ENCODE data around the gene SLC28A1. TPM values are rescaled to one million over a fixed set of nuclear protein-coding genes. Genes with fewer than 3 reads are reported as not detected.
"Not testable (repeated sequence)": the region's sequence is repeated elsewhere in the genome, so short reads cannot be mapped to it uniquely, and the experiment has no call there.

Gene SLC28A1
- total RNA-seq, 1 experiment from 2014 or later, result not detected

- DNase-seq (ENCODE audit: low spot score), result no peak
Measured at GRCh38 chr15:84969257-84969656, 84.8 kb downstream of the SLC28A1 start.

GRCh38 chr15:84970843-84971242 is 86.4 kb downstream of the SLC28A1 start:
- DNase-seq (ENCODE audit: low spot score), result no peak

- no peak for DNase-seq (ENCODE audit: low spot score)
Measured at GRCh38 chr15:84973492-84974460, 89.3 kb downstream of the SLC28A1 start.

- DNase-seq (ENCODE audit: low spot score), result no peak
Measured at GRCh38 chr15:84975871-84976351, 91.4 kb downstream of the SLC28A1 start.

GRCh38 chr15:84976746-84977345 is 92.4 kb downstream of the SLC28A1 start:
- DNase-seq (ENCODE audit: low spot score), result no peak

- no peak for DNase-seq (ENCODE audit: low spot score)
Measured at GRCh38 chr15:84979651-84980050, 95.2 kb downstream of the SLC28A1 start.

- peak; percentile 69 for DNase-seq (ENCODE audit: low spot score)
Measured at GRCh38 chr15:84980196-84981053, 96.0 kb downstream of the SLC28A1 start.

- DNase-seq (ENCODE audit: low spot score), result peak; percentile 88
Measured at GRCh38 chr15:84981054-84981710, 96.7 kb downstream of the SLC28A1 start.

GRCh38 chr15:84981711-84982300 is 97.3 kb downstream of the SLC28A1 start, which contains the start of gene PDE8A:
Gene PDE8A (plus strand): TSS chr15:84981856. CDS start chr15:84982163, 307 bp downstream.
- no peak for DNase-seq (ENCODE audit: low spot score)

- DNase-seq (ENCODE audit: low spot score), result no peak
Measured at GRCh38 chr15:84982301-84982920, 97.9 kb downstream of the SLC28A1 start.

- no peak for DNase-seq (ENCODE audit: low spot score)
Measured at GRCh38 chr15:84983294-84983693, 98.8 kb downstream of the SLC28A1 start.

GRCh38 chr15:84983711-84984110 is 99.2 kb downstream of the SLC28A1 start:
- no peak for DNase-seq (ENCODE audit: low spot score)

GRCh38 chr15:84985158-84985557 is 100.7 kb downstream of the SLC28A1 start:
- DNase-seq (ENCODE audit: low spot score), result no peak

GRCh38 chr15:84987351-84987750 is 102.9 kb downstream of the SLC28A1 start:
- not testable (repeated sequence) for DNase-seq (ENCODE audit: low spot score)

GRCh38 chr15:84987949-84988624 is 103.6 kb downstream of the SLC28A1 start:
- DNase-seq (ENCODE audit: low spot score), result no peak

GRCh38 chr15:84988909-84989644 is 104.6 kb downstream of the SLC28A1 start:
- DNase-seq (ENCODE audit: low spot score), result no peak

GRCh38 chr15:84990507-84990906 is 106.0 kb downstream of the SLC28A1 start:
- no peak for DNase-seq (ENCODE audit: low spot score)

- no peak for DNase-seq (ENCODE audit: low spot score)
Measured at GRCh38 chr15:84991014-84991712, 106.7 kb downstream of the SLC28A1 start.

All from A172 (cell line).